ENCODE results near the gene MAFB.

MAFB gene

GRCh38 chr20:40654876-40655275, 34.2 kb downstream of the MAFB start:
- DNase-seq (ENCODE audit: low read depth), result no peak

GRCh38 chr20:40652441-40652987, 36.5 kb downstream of the MAFB start:
- no peak for DNase-seq (ENCODE audit: low read depth)

- DNase-seq (ENCODE audit: low read depth), result no peak
These were observed 37.9 kb downstream of the MAFB start for GRCh38 chr20:40651151-40651550.

- DNase-seq (ENCODE audit: low read depth), result no peak
These were observed 38.3 kb downstream of the MAFB start for GRCh38 chr20:40650707-40651106.

GRCh38 chr20:40648210-40649072, 40.6 kb downstream of the MAFB start:
- DNase-seq (ENCODE audit: low read depth), result no peak

GRCh38 chr20:40646813-40647212, 42.2 kb downstream of the MAFB start:
- no peak for DNase-seq (ENCODE audit: low read depth)

GRCh38 chr20:40646361-40646760, 42.7 kb downstream of the MAFB start:
- no peak for DNase-seq (ENCODE audit: low read depth)

GRCh38 chr20:40644863-40645262, 44.2 kb downstream of the MAFB start:
- no peak for DNase-seq (ENCODE audit: low read depth)

- DNase-seq (ENCODE audit: low read depth), result no peak
These were observed 45.1 kb downstream of the MAFB start for GRCh38 chr20:40643891-40644290.

- no peak for DNase-seq (ENCODE audit: low read depth)
These were observed 47.2 kb downstream of the MAFB start for GRCh38 chr20:40641809-40642208.

- no peak for DNase-seq (ENCODE audit: low read depth)
These were observed 47.8 kb downstream of the MAFB start for GRCh38 chr20:40641202-40641601.

- no peak for DNase-seq (ENCODE audit: low read depth)
These were observed 48.4 kb downstream of the MAFB start for GRCh38 chr20:40640667-40641066.

GRCh38 chr20:40639676-40640355, 49.2 kb downstream of the MAFB start:
- DNase-seq (ENCODE audit: low read depth), result no peak

GRCh38 chr20:40639132-40639531, 49.9 kb downstream of the MAFB start:
- DNase-seq (ENCODE audit: low read depth), result no peak

GRCh38 chr20:40638414-40638813, 50.6 kb downstream of the MAFB start:
- no peak for DNase-seq (ENCODE audit: low read depth)

- no peak for DNase-seq (ENCODE audit: low read depth)
These were observed 51.9 kb downstream of the MAFB start for GRCh38 chr20:40637176-40637575.

- DNase-seq (ENCODE audit: low read depth), result no peak
These were observed 52.5 kb downstream of the MAFB start for GRCh38 chr20:40636486-40636885.

GRCh38 chr20:40635971-40636370, 53.1 kb downstream of the MAFB start:
- DNase-seq (ENCODE audit: low read depth), result no peak
